SK-N-DZ (cell line): ENCODE data around the gene LRRN3.

Experiments
- DNase-seq: peaks from one replicate; pipeline ENCODE4 v3.0.0-alpha.2; 2015; ENCODE audit warnings: low spot score

Gene LRRN3

DNA sequence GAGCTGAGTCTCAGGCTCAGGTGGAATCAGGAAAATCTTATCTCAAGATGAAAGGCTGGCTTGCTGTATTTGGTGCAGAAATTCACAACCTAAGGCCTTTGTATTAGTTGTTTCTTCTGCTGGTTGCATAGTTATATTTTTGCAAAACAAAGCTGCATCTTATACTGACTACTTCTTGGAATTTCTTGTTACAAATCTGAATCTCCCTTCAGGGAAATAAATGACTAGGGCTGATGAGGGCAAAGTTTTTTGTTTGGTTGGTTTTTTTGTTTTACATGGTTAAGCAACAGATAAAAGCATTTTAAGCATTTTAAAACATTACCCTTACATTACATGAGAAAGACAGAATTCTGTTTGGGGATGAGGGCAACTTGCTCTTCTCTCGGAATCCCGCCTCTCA lies 13.9 kb upstream of the LRRN3 start:
- no peak for DNase-seq

DNA sequence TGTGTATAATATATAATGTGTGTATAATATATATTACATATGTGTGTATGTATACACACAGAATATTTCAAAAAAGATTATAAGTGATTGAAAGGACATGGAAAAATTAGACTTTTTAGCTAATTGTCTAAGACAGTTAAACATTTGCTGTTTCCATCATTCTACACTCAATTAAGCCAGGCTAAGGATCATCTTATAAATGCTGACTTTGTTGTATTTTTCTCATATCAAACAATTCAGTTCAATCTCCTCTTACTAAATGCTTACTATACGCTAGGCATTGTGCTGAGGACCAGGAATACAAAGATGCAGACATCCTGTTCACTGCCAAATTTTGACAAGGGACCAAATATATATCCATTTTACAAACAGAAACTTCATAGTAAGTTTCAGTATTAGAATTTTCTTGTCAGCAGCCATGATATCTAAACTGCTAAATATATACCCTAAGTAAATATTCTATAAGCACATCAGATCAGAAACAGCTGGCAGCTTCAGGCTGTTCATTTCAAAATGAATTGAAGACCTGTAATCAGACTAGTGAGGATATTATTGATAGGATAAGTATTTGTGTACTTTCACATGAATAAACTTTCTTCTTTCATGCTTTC lies 10.3 kb upstream of the LRRN3 start:
- DNase-seq, result no peak

- no peak for DNase-seq
Measured at GRCh38 chr7:111081546-111082267, 9.2 kb upstream of the LRRN3 start.

DNA sequence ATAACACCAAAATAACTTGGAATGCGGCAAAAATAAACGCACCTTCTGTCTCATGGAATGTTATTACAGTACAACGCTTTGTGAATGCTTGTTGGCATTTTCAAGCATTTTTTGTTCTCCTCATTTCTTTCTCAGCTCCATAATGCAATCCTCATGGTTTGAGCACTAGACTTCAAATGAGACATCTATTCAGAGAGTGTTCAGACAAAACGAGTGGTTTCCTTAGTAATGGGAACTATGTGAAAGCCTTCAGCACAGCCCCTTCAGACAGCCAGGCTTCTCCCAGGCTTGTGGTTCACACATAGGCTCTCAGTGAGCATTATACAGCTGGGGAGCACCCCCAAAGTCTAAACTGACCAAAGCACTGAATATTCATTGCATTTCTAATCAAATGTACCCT lies 8.6 kb upstream of the LRRN3 start:
- no peak for DNase-seq

GRCh38 chr7:111083413-111083812 lies 7.5 kb upstream of the LRRN3 start:
- DNase-seq, result no peak

GRCh38 chr7:111085356-111085755 lies 5.6 kb upstream of the LRRN3 start:
- DNase-seq, result no peak

GRCh38 chr7:111086532-111086931 lies 4.4 kb upstream of the LRRN3 start:
- DNase-seq, result no peak

DNA sequence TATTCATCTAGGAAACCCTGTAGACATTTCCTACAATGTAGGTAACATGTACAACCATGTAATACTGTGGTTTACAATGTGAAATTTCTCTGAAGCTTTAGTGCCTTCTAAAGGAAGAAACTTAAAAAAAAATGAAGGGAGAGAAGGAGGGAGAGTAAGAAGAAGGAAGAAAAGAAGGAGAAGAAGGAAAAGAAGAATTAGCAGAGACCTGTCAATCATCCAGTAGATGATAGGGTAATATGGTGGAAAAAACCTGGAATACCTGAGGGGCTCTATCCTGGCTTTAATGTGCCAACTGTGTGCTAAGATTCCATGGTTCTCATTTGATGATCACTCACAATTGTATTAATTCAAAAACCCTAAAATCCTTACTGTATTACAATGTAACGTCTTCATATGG lies 2.6 kb upstream of the LRRN3 start:
- DNase-seq, result no peak

DNA sequence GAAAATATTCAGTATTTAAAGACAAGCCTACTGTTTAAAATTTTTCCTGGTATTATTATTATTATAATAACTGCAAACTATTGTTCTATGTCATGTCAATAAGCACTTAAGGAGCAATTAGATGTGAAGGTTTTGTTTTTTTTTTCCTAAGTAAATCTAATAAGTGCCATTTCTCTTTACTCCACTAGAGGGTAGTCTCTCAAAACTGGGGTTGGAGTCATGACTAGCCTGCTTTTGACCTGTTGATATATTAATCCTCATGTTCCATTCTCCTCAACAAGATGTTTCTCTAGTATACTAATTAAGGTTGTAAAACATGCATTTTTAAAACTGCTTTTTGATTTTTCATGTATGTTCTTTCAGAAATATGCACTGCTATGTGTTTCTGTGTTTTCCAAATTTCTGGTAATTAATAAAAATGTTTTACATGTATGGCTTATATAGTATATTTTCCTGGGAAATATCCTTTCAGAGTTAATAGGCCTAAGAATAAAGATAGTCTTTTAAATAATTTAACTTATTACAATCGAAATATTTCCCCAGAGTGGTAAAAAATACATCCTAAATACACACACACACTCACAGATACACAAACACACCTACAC lies 1.0 kb upstream of the LRRN3 start:
- DNase-seq, result peak; percentile 78

- DNase-seq, result peak; percentile 64
Measured at GRCh38 chr7:111091593-111092358, 849 bp downstream of the LRRN3 start.

DNA sequence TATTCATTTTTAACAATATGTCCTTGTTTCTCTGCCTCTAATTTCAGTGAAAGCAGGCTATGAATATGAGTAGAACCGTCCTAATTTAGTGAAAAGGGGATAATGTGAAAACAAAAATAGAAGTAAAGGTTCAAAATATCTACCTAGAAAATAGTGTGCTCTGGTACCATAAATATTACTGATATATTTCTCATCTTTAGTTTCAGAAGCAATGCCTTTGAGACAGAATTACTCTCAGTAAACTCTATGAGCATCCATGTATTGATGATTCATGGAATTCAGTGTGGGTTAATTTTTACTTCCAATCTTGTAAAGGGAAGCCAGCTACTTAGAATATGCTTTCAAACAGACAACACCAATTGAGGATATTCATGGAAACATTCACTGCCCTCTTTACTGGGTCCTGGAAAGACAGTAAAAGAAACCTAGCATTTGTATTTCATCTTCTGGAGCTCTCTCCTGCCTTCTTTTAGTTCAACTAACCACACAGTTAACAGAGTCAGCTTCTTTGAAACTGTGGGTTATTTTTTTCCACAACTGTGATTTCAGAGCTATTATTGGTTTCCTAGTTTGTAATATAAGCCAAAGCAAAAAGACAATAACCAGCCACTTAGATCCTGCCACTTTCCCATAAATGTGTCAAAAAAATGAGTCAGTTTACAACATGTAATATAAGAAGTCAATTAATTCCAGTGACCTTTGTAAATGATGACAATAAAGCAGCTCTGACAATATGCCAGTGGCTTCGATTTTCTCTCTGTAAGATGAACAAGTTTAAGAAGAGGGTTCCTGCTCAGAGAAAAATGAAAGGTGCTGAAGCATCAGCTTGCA lies 1.7 kb downstream of the LRRN3 start:
- DNase-seq, result no peak

- DNase-seq, result no peak
Measured at GRCh38 chr7:111093496-111093895, 2.6 kb downstream of the LRRN3 start.

- DNase-seq, result peak; percentile 34
Measured at GRCh38 chr7:111094419-111094818, 3.5 kb downstream of the LRRN3 start.

GRCh38 chr7:111096997-111097396 lies 6.1 kb downstream of the LRRN3 start:
- peak; percentile 68 for DNase-seq

DNA sequence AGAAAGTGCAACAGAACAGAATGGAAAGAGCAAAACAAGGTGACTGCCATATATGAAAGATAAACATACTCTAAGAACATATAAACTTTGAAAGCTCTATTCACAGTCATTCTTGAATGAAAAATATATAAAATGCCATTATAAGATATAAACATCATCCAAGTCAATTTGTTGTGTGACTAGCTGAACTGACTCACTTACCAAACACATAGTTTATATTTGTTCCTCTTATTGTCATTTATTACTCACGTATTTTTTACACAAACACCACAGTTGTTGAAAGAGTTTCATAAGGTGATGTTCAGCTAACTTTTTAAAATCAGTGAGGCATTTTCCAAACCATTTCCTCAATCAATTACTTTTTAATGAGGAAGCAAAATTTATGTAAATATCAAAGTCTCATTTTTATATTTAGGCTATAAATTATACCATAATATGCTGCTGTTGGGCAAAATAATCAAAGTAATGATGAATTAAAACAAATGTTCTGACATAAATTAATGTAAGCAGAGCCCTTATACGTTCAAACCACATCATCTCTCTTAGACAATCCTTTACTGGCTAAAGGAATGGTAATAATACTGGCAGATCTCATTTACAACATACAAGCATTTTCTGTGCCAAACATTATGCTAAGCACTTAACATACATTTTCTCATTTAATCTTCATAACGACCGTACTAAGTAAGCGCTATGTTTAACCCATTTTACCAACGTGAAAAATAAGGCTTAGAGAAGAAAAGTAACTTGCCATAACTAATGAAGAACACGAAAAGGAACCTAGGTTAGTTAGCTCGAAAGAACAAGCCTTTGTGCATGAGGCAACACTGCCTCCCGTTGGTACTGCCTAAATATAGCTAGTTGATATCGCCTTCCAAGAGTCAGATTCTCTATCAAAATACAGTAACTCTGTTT lies 7.3 kb downstream of the LRRN3 start:
- DNase-seq, result peak; percentile 66

DNA sequence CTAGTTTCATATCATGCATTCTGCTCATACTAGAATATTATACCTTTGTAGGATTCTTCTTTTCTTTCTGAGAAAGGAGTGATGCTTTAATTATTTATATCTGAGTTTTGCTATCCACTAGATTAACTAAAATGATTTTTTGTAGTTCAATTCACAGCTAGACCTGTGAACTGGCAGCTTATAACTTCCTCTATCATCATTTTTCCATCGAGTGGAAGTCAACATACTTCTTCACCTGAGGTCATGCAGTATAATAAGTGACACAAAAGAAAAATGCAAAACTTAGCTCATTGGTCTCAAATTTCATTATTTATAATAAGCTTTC lies 8.0 kb downstream of the LRRN3 start:
- DNase-seq, result no peak

GRCh38 chr7:111101856-111102646 lies 11.1 kb downstream of the LRRN3 start:
- peak; percentile 95 for DNase-seq

DNA sequence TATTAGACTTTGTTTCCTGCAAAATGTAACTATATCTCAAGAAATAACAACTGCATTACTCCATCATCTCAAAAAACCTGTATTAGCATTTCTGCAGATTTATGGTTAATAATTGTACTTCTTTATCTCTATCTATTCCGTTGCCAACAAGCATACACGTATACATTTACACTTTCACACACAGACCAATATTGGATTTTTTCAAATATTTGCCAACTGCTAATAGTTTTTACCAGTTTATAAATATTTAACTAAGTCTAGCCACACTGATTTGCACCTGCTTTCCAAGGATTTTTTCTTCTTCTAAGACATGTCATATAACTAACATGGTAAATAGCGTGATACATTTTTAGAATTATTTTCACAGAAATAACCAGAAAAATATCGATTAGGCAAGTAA lies 12.2 kb downstream of the LRRN3 start:
- no peak for DNase-seq

DNA sequence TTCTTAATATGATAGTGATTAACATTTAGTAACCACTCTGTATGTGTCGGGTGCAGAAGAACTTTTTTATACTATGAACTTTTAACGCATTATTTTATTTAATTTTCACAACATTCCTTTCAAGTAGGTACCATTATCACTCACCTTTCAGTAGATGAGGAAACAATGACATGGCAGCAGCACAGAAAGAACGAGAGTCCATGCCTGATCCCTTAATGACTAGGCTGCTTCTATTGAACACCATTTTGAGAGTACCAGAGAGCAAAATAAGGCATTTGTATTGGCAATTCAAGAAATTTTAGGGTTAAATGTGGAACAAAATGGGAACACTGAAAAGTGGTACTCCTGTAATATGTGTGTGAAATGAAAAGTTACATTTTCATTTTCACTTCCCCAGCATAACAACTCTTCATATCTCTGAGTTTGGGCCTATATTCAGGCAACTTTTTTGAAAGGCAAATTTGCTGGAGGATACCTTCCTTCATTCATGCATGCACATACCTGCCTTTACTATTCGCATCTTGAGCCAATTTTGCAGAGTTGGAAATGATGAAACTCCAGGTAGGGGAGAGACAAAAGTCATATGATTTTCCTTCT lies 12.8 kb downstream of the LRRN3 start:
- DNase-seq, result no peak
